ENCODE data around the gene LGI2. TPM values are rescaled to one million over a fixed set of nuclear protein-coding genes. Genes with fewer than 3 reads are reported as not detected.
A peak's percentile ranks its signal among the peaks of the same experiment; 100 is the strongest.

Gene LGI2
- total RNA-seq, 1 donor from 2014 or later = 0.08 TPM

GRCh38 chr4:25050370-25051078, 19.8 kb upstream of the LGI2 start:
- H3K27me3 Mint-ChIP-seq (ENCODE audit: unreplicated experiment) = peaks cover 35% of the 10 kb centered on the region
- TF ChIP-seq, protein P1, sequence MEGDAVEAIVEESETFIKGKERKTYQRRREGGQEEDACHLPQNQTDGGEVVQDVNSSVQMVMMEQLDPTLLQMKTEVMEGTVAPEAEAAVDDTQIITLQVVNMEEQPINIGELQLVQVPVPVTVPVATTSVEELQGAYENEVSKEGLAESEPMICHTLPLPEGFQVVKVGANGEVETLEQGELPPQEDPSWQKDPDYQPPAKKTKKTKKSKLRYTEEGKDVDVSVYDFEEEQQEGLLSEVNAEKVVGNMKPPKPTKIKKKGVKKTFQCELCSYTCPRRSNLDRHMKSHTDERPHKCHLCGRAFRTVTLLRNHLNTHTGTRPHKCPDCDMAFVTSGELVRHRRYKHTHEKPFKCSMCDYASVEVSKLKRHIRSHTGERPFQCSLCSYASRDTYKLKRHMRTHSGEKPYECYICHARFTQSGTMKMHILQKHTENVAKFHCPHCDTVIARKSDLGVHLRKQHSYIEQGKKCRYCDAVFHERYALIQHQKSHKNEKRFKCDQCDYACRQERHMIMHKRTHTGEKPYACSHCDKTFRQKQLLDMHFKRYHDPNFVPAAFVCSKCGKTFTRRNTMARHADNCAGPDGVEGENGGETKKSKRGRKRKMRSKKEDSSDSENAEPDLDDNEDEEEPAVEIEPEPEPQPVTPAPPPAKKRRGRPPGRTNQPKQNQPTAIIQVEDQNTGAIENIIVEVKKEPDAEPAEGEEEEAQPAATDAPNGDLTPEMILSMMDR (IDR thresholded peaks at IDR 0.05) = no peak
- H3K27ac Mint-ChIP-seq (ENCODE audit: unreplicated experiment) = no peak overlapping the region
- H3K9me3 Mint-ChIP-seq (ENCODE audit: unreplicated experiment) = peaks cover 16% of the 10 kb centered on the region
- H3K36me3 Mint-ChIP-seq (ENCODE audit: unreplicated experiment) = no peaks in the 10 kb centered on the region
- DNase-seq (ENCODE audit: extremely low spot score, unreplicated experiment) = no peak
- no peaks in the 10 kb centered on the region for H3K4me1 Mint-ChIP-seq (ENCODE audit: unreplicated experiment)
- H3K4me3 Mint-ChIP-seq (ENCODE audit: unreplicated experiment) = no peak overlapping the region

DNA sequence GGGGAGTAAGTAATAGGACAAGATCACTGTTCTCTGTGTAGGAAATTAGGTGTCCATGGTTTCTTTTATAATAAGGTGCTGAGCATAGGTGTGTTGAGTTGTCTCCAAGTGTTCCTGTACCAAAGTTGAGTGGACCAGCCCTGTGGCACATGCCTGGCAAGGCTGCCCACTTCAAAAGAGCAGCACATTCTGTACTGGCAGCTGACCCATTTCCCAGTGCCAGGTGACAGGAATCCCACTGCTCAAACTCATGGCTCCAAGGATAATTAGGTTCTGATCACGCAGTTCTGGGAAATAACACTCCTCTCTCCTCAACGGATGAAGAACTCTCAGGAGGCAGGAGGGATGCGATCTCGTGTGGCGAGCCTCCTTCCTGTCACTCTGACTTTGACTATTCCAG, 12.8 kb upstream of the LGI2 start:
- no peaks in the 10 kb centered on the region for H3K9me3 Mint-ChIP-seq (ENCODE audit: unreplicated experiment)
- DNase-seq (ENCODE audit: extremely low spot score, unreplicated experiment) = no peak

GRCh38 chr4:25033526-25033925, 2.8 kb upstream of the LGI2 start:
- Mint-ChIP-seq H3K27me3 (ENCODE audit: unreplicated experiment) (peaks cover 80% of the 10 kb centered on the region), H3K4me1 (ENCODE audit: unreplicated experiment) (peaks cover 8% of the 10 kb centered on the region), H3K36me3 (ENCODE audit: unreplicated experiment) (no peaks in the 10 kb centered on the region), H3K4me3 (ENCODE audit: unreplicated experiment) (no peak overlapping the region), H3K9me3 (ENCODE audit: unreplicated experiment) (peaks cover 4% of the 10 kb centered on the region), H3K27ac (ENCODE audit: unreplicated experiment) (no peak overlapping the region)
- DNase-seq (ENCODE audit: extremely low spot score, unreplicated experiment) = no peak
- TF ChIP-seq, protein P1 (IDR thresholded peaks at IDR 0.05) = no peak

More for the DNA sequence above, 12.8 kb upstream of the LGI2 start:
- peaks cover 68% of the 10 kb centered on the region for H3K27me3 Mint-ChIP-seq (ENCODE audit: unreplicated experiment)
- no peak overlapping the region for H3K27ac Mint-ChIP-seq (ENCODE audit: unreplicated experiment)
- no peaks in the 10 kb centered on the region for H3K4me1 Mint-ChIP-seq (ENCODE audit: unreplicated experiment)
- TF ChIP-seq, protein P1 (IDR thresholded peaks at IDR 0.05) = no peak
- H3K4me3 Mint-ChIP-seq (ENCODE audit: unreplicated experiment) = no peak overlapping the region
- no peaks in the 10 kb centered on the region for H3K36me3 Mint-ChIP-seq (ENCODE audit: unreplicated experiment)

GRCh38 chr4:25032126-25032525, 1.4 kb upstream of the LGI2 start:
- H3K9me3 Mint-ChIP-seq (ENCODE audit: unreplicated experiment) = peaks cover 4% of the 10 kb centered on the region
- TF ChIP-seq, protein P1 (IDR thresholded peaks at IDR 0.05) = no peak
- H3K27ac Mint-ChIP-seq (ENCODE audit: unreplicated experiment) = no peak overlapping the region
- peaks cover 8% of the 10 kb centered on the region for H3K4me1 Mint-ChIP-seq (ENCODE audit: unreplicated experiment)
- DNase-seq (ENCODE audit: extremely low spot score, unreplicated experiment) = no peak
- no peaks in the 10 kb centered on the region for H3K36me3 Mint-ChIP-seq (ENCODE audit: unreplicated experiment)
- H3K27me3 Mint-ChIP-seq (ENCODE audit: unreplicated experiment) = peaks cover 82% of the 10 kb centered on the region
- no peak overlapping the region for H3K4me3 Mint-ChIP-seq (ENCODE audit: unreplicated experiment)

- peaks cover 8% of the 10 kb centered on the region for H3K4me1 Mint-ChIP-seq (ENCODE audit: unreplicated experiment)
- TF ChIP-seq, protein P1 (IDR thresholded peaks at IDR 0.05) = no peak
- peaks cover 4% of the 10 kb centered on the region for H3K9me3 Mint-ChIP-seq (ENCODE audit: unreplicated experiment)
- no peaks in the 10 kb centered on the region for H3K36me3 Mint-ChIP-seq (ENCODE audit: unreplicated experiment)
- H3K27me3 Mint-ChIP-seq (ENCODE audit: unreplicated experiment) = peaks cover 81% of the 10 kb centered on the region
- no peak overlapping the region for H3K27ac Mint-ChIP-seq (ENCODE audit: unreplicated experiment)
- no peak for DNase-seq (ENCODE audit: extremely low spot score, unreplicated experiment)
- peak overlapping the region; percentile 62 for H3K4me3 Mint-ChIP-seq (ENCODE audit: unreplicated experiment)
These were observed 403 bp upstream of the LGI2 start for GRCh38 chr4:25031077-25031621.

All from osteocyte (in vitro differentiated cells).